Adrenal gland (tissue), 5 donors: Measurements from ENCODE around the gene ADAM19.

Experiments used
- POLR2A ChIP-seq, 2 donors: fragments of 450-650 bp; IDR thresholded peaks; one replicate each; pipeline ENCODE4 v1.6.1; 2017; ENCODE audit warnings: antibody characterized with exemption in 2 of 2, mild to moderate bottlenecking in 2 of 2, moderate library complexity in 1 of 2
- TF ChIP-seq, protein P1 (sequence below), 6 experiments: fragments of 450-650 bp in 4 of 6; fragments of 200-600 bp in 2 of 6; sonication (generic) in 1 of 6; IDR thresholded peaks; 1 replicate in 5 of 6; 2 replicates in 1 of 6; pipeline versions ENCODE4 v1.5.1 to v1.8.0; 2016 to 2021; ENCODE audit warnings: antibody characterized with exemption in 6 of 6, mild to moderate bottlenecking in 2 of 6, moderate library complexity in 1 of 6
- donor health status: DM: no; HTN: no; CAD: no.

DNA sequence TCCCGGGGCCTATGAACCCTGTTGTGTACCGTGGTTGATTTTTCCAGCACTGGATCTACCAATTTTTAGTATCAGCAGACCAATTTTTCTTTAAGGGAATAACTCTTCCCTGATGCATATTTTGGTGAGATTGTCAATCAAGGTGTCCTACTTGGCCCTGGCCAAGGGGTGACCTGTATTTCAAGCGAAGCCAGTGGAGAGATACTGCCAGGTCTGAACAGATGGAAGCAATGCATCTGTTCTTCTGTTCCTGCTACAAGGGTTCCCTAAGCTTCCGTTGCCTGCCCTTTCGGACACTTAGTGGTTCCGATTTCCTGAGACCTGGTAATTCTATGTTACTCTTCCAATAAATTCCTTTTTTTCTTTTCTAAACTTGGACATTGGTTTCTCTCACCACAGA, 37.3 kb downstream of the ADAM19 start:
- TF ChIP-seq POLR2A (IDR thresholded peaks at IDR 0.05), result no peak
- TF ChIP-seq, protein P1, sequence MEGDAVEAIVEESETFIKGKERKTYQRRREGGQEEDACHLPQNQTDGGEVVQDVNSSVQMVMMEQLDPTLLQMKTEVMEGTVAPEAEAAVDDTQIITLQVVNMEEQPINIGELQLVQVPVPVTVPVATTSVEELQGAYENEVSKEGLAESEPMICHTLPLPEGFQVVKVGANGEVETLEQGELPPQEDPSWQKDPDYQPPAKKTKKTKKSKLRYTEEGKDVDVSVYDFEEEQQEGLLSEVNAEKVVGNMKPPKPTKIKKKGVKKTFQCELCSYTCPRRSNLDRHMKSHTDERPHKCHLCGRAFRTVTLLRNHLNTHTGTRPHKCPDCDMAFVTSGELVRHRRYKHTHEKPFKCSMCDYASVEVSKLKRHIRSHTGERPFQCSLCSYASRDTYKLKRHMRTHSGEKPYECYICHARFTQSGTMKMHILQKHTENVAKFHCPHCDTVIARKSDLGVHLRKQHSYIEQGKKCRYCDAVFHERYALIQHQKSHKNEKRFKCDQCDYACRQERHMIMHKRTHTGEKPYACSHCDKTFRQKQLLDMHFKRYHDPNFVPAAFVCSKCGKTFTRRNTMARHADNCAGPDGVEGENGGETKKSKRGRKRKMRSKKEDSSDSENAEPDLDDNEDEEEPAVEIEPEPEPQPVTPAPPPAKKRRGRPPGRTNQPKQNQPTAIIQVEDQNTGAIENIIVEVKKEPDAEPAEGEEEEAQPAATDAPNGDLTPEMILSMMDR (IDR thresholded peaks at IDR 0.05), result no peak
